Stomach (tissue), 9 donors: ENCODE measurements around the gene LPCAT4. TPM values are rescaled to one million over a fixed set of nuclear protein-coding genes. Genes with fewer than 3 reads are reported as not detected.

Source experiments
- DNase-seq, 2 donors: peaks; one replicate each; pipeline versions ENCODE4 v3.0.0 to v3.0.0-alpha.2; 2013 to 2019
- H3K27ac ChIP-seq, 5 donors: fragments of 200-600 bp in 4 of 5; sonication (generic) in 4 of 5; one replicate each; pipeline ENCODE4 v1.5.1; 2013 to 2019; ENCODE audit warnings: mild to moderate bottlenecking in 1 of 5, moderate library complexity in 1 of 5
- H3K27me3 ChIP-seq, 3 donors: fragments of 200-600 bp; sonication (generic); one replicate each; pipeline ENCODE4 v1.5.1; 2017 to 2019; ENCODE audit warnings: mixed run types in 1 of 3
- H3K36me3 ChIP-seq, 4 donors: fragments of 200-600 bp; sonication (generic); 1 replicate in 3 of 4; 2 replicates in 1 of 4; pipeline ENCODE4 v1.5.1; 2016 to 2019
- H3K4me1 ChIP-seq, 4 donors: fragments of 200-600 bp; sonication (generic); one replicate each; pipeline ENCODE4 v1.5.1; 2016 to 2019
- H3K4me3 ChIP-seq, 4 donors: fragments of 200-600 bp; sonication (generic) in 3 of 4; one replicate each; pipeline ENCODE4 v1.5.1; 2016 to 2019; ENCODE audit warnings: mild to moderate bottlenecking in 1 of 4
- H3K9me3 ChIP-seq, 4 donors: fragments of 200-600 bp; sonication (generic); one replicate each; pipeline ENCODE4 v1.5.1; 2016 to 2019
- EP300 ChIP-seq: sonication (generic); formaldehyde crosslinking; IDR thresholded peaks from one replicate; pipeline ENCODE4 v1.6.1; 2017; ENCODE audit warnings: antibody characterized with exemption
- POLR2A ChIP-seq, 4 donors: fragments of 450-650 bp; IDR thresholded peaks; one replicate each; pipeline ENCODE4 v1.6.1; 2016; ENCODE audit warnings: antibody characterized with exemption in 4 of 4, control low read depth in 2 of 4, mild to moderate bottlenecking in 1 of 4, moderate library complexity in 1 of 4
- POLR2AphosphoS5 ChIP-seq, 3 donors: sonication (generic); formaldehyde crosslinking; IDR thresholded peaks; one replicate each; pipeline ENCODE4 v1.6.1; 2016; ENCODE audit warnings: antibody characterized with exemption in 3 of 3
- WGBS, 5 donors: extraction: QIAGEN DNeasy Blood & Tissue Kit in 3 of 5; methylation state at CpG; one replicate each; pipeline versions ENCODE4 v1.1.5 to v1.1.7; 2013 to 2018; 5-methylcytosine and 5-hydroxymethylcytosine counted together
- intact Hi-C: fragments of 100-400 bp; cut with DNase I; formaldehyde crosslinking; loops from one replicate; pipeline ENCODE4 v1.15.1; 2023; ENCODE audit warnings: low total_unique reads
- polyA plus RNA-seq, 3 donors: library from polyadenylated mRNA; stranded (reverse); fragments of 200-250 nt; gene quantifications; one replicate each; pipeline ENCODE4 v1.2.3, GENCODE V29; 2013
- total RNA-seq, 5 donors: library from RNA; depleted of rRNA; stranded (reverse); fragments of >200 nt; gene quantifications; one replicate each; pipeline versions ENCODE4 v1.1.0 to v1.2.3, GENCODE V29; 2014 to 2016
- TF ChIP-seq, protein P1 (sequence below), 7 experiments: fragments of 450-650 bp in 4 of 7; fragments of 200-600 bp in 3 of 7; sonication (generic) in 3 of 7; IDR thresholded peaks; one replicate each; pipeline ENCODE4 v1.5.1; 2016 to 2019; ENCODE audit warnings: antibody characterized with exemption in 7 of 7, control low read depth in 2 of 7, mild to moderate bottlenecking in 1 of 7
- donor health status: healthy with polysubstance abuse.
- donor health status: Bipolar disorder and iron deficiency.
- donor health status: healthy.

LPCAT4 gene
- total and polyA plus RNA-seq, 8 donors, result 11.6 to 206 (median 65.1) TPM

DNA sequence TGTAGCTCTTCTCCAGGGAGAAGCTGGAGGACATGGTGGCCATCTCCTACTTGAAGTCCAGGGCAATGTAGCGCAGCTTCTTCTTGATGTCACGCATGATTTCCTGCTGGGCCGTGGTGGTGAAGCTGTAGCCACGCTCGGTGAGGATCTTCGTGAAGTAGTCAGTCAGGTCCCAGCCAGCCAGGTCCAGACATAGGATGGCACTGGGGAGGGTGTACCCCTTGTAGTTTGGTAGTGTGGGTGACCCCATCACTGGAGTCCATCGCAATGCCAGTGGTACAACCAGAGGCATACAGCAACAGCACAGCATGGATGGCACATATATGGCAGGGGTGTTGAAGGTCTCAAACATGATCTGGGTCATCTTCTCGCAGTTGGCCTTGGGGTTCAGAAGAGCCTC lies 7.0 kb upstream of the LPCAT4 start:
- TF ChIP-seq EP300 (no peak), POLR2AphosphoS5 (IDR thresholded peaks at IDR 0.05) (no peak), POLR2A (IDR thresholded peaks at IDR 0.05) (no peak)
- TF ChIP-seq, protein P1, sequence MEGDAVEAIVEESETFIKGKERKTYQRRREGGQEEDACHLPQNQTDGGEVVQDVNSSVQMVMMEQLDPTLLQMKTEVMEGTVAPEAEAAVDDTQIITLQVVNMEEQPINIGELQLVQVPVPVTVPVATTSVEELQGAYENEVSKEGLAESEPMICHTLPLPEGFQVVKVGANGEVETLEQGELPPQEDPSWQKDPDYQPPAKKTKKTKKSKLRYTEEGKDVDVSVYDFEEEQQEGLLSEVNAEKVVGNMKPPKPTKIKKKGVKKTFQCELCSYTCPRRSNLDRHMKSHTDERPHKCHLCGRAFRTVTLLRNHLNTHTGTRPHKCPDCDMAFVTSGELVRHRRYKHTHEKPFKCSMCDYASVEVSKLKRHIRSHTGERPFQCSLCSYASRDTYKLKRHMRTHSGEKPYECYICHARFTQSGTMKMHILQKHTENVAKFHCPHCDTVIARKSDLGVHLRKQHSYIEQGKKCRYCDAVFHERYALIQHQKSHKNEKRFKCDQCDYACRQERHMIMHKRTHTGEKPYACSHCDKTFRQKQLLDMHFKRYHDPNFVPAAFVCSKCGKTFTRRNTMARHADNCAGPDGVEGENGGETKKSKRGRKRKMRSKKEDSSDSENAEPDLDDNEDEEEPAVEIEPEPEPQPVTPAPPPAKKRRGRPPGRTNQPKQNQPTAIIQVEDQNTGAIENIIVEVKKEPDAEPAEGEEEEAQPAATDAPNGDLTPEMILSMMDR (IDR thresholded peaks at IDR 0.05), result no peak
- Histone ChIP-seq H3K4me3 (no peak overlapping the region), H3K36me3 (no peaks in the 10 kb centered on the region), H3K4me1 (peaks cover 0 to under 1% (median 0%) of the 10 kb centered on the region in 4 donors), H3K9me3 (no peaks in the 10 kb centered on the region), H3K27ac (no peak overlapping the region), H3K27me3 (no peaks in the 10 kb centered on the region)
- DNase-seq, result no peak
- intact Hi-C loops, result no loop called here
- WGBS, 5 donors, result 71 to 98% (median 87%) methylated on average over 5 to 8 of the region's 8 CpGs

DNA sequence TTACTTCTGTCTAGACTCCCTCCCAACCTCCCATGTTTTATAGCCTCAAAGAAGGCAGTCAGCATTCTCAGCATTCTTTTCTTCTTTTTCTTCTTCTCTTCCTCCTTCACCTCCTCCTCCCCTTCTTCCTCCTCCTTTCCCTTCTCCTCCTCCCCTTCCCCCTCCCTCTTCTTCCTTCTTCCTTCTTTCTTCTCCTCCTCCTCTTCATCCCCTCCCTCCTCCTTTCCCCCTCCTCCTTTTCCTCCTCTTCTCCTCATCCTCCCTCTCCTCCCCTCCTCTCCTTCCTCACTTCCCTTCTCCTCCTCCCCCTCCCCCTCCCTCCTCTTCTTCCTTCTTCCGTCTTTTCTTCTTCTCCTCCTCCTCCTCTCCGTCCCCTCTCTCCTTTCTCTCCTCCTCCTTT lies 3.6 kb upstream of the LPCAT4 start:
- WGBS, 5 donors, result 48 to 63% (median 54%) methylated on average over 2 of the region's 2 CpGs
- TF ChIP-seq EP300, result no peak
- TF ChIP-seq, protein P1 (IDR thresholded peaks at IDR 0.05), result no peak
- no peaks in the 10 kb centered on the region for H3K36me3 ChIP-seq

DNA sequence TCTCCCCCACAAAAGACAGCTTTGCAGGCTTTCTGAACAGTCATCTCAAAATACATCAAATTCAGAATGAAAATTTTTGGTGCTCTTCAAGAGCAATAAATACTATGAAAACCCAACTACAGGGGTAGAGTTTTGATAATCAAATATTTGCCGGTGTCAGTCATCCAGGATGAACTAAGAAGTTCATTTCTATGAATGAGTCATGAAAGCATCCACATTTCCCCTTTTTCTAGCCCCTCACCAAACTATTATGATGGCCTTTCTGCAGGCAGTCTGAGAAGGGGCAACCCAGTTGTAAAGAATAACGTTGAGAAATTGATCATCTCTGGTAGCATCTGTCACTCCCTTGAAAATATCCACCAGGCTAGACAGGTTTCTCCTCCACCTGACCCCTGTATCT lies 3.1 kb upstream of the LPCAT4 start:
- no peaks in the 10 kb centered on the region for H3K9me3 ChIP-seq
- H3K4me1 ChIP-seq, result peaks cover 16 to 31% (median 29%) of the 10 kb centered on the region in 4 donors
- no peak for DNase-seq
- H3K36me3 ChIP-seq, result no peaks in the 10 kb centered on the region
- no peak for TF ChIP-seq EP300
- TF ChIP-seq POLR2AphosphoS5 (IDR thresholded peaks at IDR 0.05), result no peak
- no peak for TF ChIP-seq POLR2A (IDR thresholded peaks at IDR 0.05)
- TF ChIP-seq, protein P1 (IDR thresholded peaks at IDR 0.05), result no peak
- H3K27ac ChIP-seq, result no peak overlapping the region
- no peak overlapping the region for H3K4me3 ChIP-seq
- intact Hi-C loops, result no loop called here
- H3K27me3 ChIP-seq, result no peaks in the 10 kb centered on the region
- WGBS, 5 donors, result 59 to 72% (median 70%) methylated on average over 2 of the region's 2 CpGs

More for the DNA sequence above, 3.6 kb upstream of the LPCAT4 start:
- H3K4me3 ChIP-seq, result no peak overlapping the region
- H3K4me1 ChIP-seq, result peaks cover 11 to 26% (median 24%) of the 10 kb centered on the region in 4 donors
- DNase-seq, result no peak
- no peak overlapping the region for H3K27ac ChIP-seq
- H3K9me3 ChIP-seq, result no peaks in the 10 kb centered on the region
- H3K27me3 ChIP-seq, result no peaks in the 10 kb centered on the region
- intact Hi-C loops, result no loop called here

DNA sequence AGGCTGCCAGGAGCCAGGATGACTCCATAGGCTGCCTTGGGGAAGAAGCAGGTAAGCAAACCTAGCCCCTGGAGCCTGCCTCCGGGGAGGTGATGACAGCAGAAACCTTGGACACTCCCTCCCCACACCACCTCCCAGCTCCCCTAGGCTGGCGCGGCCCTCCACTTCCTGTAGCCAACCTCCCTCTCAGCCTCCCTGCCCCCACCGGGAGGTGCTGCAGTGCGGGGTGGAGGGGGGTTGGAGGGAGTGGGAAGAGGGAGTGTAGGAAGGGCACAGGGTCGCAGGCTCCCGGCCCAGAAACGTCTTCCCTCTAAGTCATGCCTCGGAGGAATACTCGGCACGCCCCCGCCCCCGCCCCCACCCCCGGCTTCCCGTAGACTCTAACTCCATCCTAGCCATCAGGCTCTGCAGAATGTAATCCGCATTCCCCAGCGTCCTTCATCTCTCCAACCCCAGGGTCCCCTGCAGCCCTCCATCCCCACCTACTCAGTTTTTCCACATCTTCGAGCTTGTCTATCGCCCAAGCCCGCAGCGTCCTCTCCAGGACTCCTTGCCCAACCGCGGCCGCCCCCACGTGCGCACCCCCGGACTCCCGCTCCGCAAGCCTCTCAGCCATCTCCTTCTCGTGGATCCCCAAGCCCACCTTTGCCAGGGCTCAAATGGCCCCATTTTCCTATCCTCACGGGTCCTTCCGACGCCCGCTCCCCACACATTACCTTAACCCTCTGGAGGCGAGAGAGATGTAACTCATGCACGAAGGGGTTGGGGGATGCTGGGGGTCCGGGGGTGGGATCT lies 528 bp downstream of the LPCAT4 start:
- Histone ChIP-seq H3K36me3 (peaks cover under 1 to 27% (median 23%) of the 10 kb centered on the region in 4 donors), H3K27me3 (no peaks in the 10 kb centered on the region), H3K4me1 (peaks cover 18 to 50% (median 34%) of the 10 kb centered on the region in 4 donors), H3K9me3 (no peaks in the 10 kb centered on the region), H3K27ac (peak overlapping the region; percentile 98 to 100 (median 99)), H3K4me3 (peak overlapping the region; percentile 83 to 98 (median 96))
- intact Hi-C loops, result loop anchor here (10.0 kb wide), 1 partner anchor 122 kb away; no protein-coding TSS in a partner anchor
- peak in 2 of 3 donors; percentile 66 to 77 for TF ChIP-seq POLR2AphosphoS5 (IDR thresholded peaks at IDR 0.05)
- TF ChIP-seq EP300, result no peak
- WGBS, 5 donors, result 0 to 1% (median 1%) methylated on average over 25 to 37 of the region's 37 CpGs
- peak; percentile 74 to 91 for DNase-seq

DNA sequence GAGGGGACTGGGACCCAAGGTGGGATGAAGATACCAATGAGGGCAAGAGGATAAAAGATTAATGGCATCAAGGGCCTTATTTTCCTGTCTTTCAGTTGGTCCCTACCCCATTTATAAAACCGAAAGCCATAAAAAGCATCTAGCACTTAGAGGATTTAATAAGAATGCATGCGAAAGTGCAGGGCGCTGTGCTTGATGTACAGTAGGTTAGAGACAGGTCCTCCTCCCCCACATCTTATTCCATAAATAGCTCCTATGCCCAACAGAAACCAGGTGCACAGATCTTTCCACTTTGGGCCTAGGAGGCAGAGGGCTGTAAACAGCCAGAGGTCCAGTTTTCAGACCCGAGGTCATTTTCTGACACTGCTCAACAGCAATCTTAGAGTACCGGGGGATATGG lies 1.2 kb downstream of the LPCAT4 start:
- Histone ChIP-seq H3K4me3 (peak overlapping the region; percentile 83 to 98 (median 96)), H3K4me1 (peaks cover 18 to 56% (median 34%) of the 10 kb centered on the region in 4 donors), H3K27ac (peak overlapping the region; percentile 98 to 100 (median 99)), H3K36me3 (peaks cover 5 to 33% (median 29%) of the 10 kb centered on the region in 4 donors), H3K27me3 (no peaks in the 10 kb centered on the region), H3K9me3 (no peaks in the 10 kb centered on the region)
- TF ChIP-seq POLR2AphosphoS5 (IDR thresholded peaks at IDR 0.05), result no peak
- TF ChIP-seq, protein P1 (IDR thresholded peaks at IDR 0.05), result no peak
- no peak for DNase-seq
- intact Hi-C loops, result loop anchor here (10.0 kb wide), 1 partner anchor 121 kb away; no protein-coding TSS in a partner anchor
- WGBS, 5 donors, result 19 to 38% (median 29%) methylated on average over 5 of the region's 5 CpGs
